ENCODE data around the gene BANP.

- TF ChIP-seq SPI1 (IDR thresholded peaks at IDR 0.05; ENCODE audit: low read depth, low read length) (no peak), POLR2AphosphoS5 (IDR thresholded peaks at IDR 0.05; ENCODE audit: low read depth, low read length) (no peak), TAF1 (IDR thresholded peaks at IDR 0.05; ENCODE audit: low read depth, low read length) (no peak), POLR2A (IDR thresholded peaks at IDR 0.05; ENCODE audit: low read depth, low read length) (no peak), PAX5 (IDR thresholded peaks at IDR 0.05; ENCODE audit: insufficient read depth, low read length, severe bottlenecking) (no peak), POU2F2 (IDR thresholded peaks at IDR 0.05; ENCODE audit: low read depth, low read length) (no peak)
Observed at GRCh38 chr16:88017587-88018101, 66.4 kb downstream of the BANP start.
